CD4-positive, alpha-beta T cell treated with Interleukin-4 for 1 hour (primary cell): ENCODE measurements around the gene SLC27A6.
"Not testable (repeated sequence)": the region's sequence is repeated elsewhere in the genome, so short reads cannot be mapped to it uniquely, and the experiment has no call there.

Source experiments
- DNase-seq, 2 donors: peaks; one replicate each; pipeline ENCODE4 v3.0.0-alpha.2; 2020 to 2022

The SLC27A6 gene

DNA sequence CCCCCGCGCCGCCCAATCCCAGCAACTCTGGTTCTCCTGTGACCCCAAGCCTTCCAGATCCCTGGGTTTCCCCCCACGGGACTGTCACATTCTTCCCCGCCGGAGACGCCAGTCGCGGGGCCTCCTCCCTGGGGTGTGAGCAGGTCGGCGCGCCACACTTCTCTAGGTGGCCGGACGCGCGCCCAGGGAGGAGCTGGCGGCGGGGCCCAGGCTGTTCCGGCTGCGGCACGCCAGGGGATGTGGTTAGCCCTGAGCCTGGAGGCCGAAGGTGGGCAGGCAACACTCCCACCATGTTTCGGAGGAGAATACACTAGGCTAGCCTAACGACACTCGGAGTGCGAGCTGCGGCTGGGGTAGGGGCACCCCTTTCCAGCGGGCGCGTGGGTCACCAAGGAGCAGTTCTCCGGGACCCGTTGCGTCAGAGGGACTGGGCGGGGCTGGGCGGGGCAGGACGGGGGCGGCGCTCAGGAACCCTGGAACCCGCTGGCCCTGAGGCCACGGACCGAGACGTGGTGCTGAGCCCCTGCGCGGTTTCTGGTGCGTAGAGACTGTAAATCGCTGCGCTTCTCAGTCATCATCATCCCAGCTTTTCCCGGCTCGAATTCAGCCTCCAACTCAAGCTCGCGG is at the start of gene SLC27A6:
Gene SLC27A6 (plus strand): TSS at position 478 of the 627 bp plus-strand sequence. CDS start 650 bp downstream, outside the sequence.
- no peak for DNase-seq

- DNase-seq: no peak
Measured at GRCh38 chr5:128919542-128919941, 45.7 kb upstream of the SLC27A6 start.

DNA sequence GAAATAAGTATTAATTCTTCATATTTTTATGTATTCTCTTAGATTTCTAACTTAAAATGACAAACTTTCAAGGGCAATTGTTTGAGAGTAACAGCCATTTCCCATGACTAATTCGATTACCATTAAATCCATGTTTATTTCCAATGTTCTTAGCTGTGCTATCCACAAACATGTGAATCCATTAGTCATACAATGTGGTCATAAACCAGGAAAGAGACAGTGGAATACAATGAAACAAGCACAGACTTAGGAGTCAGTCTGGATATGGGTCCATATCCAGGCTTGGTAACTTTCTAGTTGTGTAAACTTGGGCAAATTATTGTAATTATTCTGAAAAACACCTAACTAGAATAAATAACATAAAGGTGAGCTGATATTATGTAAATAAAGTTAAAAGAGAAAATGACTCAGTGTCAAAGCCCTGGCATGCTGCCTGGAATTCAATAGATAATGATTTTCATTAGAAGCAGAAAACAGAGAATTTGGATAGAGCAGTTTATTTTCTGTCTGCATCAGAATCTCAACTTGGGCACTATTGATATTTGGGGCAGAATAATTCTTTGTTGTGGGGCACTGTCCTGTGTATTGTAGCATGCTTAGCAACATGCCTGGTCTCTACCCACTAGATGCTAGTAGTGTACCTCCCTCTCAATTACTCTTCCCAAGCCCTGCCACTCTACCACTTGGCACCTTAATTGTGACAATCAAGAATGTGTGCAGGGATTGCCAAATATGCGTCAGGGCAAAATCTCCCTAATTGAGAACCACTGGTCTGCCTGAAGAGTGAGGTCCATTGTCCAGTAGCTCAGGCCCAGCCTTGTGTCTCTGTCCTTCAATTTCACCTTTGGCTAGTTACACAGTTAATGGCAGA is 44.7 kb upstream of the SLC27A6 start:
- no peak for DNase-seq

DNA sequence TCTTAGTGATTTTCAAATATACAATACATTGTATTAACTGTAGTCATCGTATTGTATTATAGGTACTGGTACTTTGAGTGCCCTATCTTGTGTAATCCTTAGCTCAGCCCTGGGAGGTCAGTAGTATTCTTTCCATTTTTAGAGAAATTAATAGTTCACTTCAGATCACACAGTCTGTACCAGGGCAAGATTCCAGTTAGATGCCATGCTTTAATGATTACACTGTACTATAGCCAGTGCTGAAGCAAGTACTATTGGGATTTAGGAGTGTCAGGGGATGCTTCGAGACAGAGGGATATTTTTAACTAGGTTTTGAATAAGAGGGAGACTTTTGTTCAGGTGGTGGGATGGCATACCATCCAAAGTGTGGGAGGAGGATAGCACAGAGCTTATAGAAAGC is 41.0 kb upstream of the SLC27A6 start:
- no peak for DNase-seq

DNA sequence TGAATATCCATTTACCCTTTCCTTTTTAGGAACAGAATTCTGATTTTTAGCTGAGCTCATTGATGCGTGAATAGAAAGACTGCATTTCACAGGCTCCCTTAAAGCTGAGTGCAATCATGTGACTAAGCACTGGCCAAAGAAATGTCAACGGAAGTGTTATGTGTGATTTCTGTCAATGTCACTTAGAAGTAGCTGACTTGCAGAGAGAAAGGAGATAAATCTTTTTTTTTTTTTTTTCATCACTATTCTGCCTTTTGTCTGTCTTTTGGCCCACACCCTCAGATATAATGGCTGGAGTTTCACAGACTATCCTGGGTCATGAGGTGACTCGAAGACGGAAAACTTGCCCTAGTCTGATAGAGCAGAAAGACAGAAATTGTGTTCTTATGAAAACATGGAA is 39.3 kb upstream of the SLC27A6 start:
- no peak for DNase-seq

DNA sequence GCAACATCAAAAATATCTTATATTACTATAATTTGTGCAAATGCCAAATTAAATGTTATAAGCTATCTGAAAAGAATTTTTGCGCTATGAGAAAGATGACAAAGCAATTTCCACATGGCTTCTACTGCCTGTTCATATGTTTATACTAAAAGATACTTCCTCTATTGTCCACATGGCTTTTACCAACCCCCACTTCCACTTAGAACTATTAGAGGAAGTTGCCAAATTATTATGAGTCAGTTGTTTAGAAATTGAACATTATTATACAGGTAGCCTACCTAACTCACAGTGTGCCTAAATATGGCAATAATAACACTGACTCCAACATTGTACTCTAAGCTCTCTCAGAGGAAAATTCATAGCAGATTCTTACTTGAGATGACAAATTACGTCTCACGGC is 37.6 kb upstream of the SLC27A6 start:
- DNase-seq: peak in 1 of 2 donors; percentile 4

DNA sequence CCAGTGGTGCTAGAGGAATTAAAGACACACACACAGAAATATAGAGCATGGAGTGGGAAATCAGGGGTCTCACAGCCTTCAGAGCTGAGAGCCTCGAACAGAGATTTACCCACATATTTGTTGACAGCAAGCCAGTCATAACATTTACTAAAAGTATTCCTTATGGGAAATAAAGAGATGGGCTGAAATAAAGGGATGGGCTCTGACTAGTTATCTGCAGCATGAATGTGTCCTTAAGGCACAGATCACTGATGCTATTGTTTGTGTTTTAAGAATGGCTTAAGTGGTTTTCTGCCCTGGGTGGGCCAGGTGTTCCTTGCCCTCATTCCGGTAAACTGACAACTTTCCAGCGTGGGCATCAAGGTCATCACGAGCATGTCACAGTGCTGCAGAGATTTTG is 33.1 kb upstream of the SLC27A6 start:
- not testable (repeated sequence) for DNase-seq

DNA sequence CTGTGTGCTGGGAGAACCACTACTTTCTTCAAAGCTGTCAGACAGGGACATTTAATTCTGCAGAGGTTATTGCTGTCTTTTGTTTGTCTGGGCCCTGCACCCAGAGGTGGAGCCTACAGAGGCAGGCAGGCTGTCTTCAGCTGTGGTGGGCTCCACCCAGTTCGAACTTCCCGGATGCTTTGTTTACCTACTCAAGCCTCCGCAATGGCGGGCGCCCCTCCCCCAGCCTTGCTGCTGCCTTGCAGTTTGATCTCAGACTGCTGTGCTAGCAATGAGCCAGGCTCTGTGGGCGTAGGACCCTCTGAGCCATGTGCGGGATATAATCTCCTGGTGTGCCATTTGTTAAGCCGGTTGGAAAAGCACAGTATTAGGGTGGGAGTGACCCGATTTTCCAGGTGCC is 22.2 kb upstream of the SLC27A6 start:
- not testable (repeated sequence) for DNase-seq

- no peak for DNase-seq
Measured at GRCh38 chr5:128949847-128950546, 15.3 kb upstream of the SLC27A6 start.

DNA sequence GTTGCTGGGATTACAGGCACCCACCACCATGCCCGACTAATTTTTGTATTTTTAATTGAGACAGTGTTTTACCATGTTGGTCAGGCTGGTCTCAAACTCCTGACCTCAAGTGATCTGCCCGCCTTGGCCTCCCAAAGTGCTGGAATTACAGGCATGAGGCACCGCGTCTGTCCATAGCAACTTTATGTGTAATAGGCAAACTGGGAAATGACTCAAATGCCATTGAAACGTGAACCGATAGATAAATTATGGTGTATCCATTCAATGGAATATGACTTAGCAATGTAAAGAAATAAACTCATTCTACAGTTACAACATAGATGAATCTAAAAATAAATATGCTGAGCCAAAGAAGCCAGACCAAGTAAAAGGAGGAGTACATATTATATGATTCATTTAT is 14.0 kb upstream of the SLC27A6 start:
- DNase-seq: not testable (repeated sequence)

DNA sequence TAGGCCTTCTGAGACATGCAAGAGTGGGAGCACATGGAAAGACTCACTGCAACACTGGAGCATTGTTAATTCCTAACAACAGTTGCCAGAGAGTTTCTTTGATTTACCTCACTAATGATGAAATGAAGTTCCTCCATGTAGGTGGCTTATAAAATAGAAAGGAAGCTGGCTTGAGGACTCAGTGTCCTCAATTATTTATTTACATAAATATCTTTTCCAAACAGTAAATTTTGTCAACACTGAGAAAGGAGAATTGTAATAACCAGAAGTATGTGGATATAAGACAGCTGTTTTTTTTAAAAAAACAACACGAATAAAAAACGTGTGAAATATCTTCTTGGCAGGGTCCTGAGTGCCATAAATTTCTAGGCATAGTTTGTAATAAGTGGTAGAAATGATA is 9.1 kb upstream of the SLC27A6 start:
- DNase-seq: no peak

- no peak for DNase-seq
Measured at GRCh38 chr5:128962211-128962610, 3.1 kb upstream of the SLC27A6 start.

GRCh38 chr5:128965638-128966302 is 482 bp downstream of the SLC27A6 start:
- no peak for DNase-seq

DNA sequence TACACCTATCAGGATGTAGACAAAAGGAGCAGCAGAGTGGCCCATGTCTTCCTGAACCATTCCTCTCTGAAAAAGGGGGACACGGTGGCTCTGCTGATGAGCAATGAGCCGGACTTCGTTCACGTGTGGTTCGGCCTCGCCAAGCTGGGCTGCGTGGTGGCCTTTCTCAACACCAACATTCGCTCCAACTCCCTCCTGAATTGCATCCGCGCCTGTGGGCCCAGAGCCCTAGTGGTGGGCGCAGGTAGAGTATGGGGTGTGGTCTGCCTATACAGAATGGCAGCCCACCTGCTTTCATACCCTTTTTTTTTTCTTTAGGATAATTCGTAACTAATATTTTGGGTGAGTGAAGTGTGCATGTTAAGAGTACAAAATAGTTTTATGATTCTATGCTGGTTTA is 1.1 kb downstream of the SLC27A6 start:
- DNase-seq: no peak

- no peak for DNase-seq
Measured at GRCh38 chr5:128966846-128967245, 1.6 kb downstream of the SLC27A6 start.

DNA sequence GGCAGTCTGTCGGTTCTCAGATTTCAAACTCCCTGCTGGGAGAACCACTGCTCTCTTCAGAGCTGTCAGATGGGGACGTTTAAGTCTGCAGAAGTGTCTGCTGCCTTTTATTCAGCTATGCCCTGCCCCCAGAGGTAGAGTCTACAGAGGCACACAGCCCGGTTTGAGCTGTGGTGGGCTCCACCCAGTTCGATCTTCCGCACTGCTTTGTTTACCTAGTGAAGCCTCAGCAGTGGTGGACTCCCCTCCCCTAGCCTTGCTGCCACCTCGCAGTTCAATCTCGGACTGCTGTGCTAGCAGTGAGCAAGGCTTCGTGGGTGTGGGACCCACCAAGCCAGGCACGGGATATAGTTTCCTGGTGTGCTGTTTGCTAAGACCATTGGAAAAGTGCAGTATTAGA is 8.0 kb downstream of the SLC27A6 start:
- DNase-seq: no peak

- DNase-seq: no peak
Measured at GRCh38 chr5:128974567-128974966, 9.3 kb downstream of the SLC27A6 start.

DNA sequence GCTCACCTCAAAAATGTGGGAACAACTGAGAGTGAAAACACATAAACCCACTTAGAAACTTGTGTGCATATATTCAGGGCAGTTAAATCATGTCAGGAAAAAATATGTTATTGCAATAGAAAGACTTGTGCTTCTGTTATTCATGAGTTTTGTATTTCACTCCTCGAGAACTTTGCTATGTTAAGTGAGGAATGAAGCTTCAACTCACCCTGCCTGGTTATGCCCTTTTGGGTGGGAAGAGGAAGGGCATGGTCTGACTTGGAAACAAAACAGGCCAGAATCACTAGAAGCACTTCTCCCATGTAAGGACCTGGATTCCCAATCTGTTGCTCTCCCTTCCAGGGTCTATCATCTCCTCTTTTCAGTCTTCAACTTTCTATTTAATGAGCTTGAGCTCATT is 14.5 kb downstream of the SLC27A6 start:
- no peak for DNase-seq

DNA sequence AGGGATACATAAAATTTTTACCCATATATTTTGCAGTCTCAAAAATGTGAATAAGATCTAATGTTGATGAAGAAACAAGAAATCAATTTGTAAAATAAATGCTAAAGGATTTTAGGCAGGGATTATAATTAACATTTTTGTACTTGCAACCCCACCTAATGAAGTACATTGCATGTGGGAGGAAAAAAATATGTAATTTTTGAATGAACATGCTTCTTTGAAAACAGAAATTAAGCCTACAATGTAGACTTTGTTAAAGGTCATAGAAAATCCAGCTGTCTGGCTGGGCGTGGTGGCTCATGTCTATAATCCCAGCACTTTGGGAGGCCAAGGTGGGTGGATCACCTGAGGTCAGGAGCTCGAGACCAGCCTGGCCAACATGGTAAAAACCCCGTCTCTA is 15.6 kb downstream of the SLC27A6 start:
- DNase-seq: no peak

DNA sequence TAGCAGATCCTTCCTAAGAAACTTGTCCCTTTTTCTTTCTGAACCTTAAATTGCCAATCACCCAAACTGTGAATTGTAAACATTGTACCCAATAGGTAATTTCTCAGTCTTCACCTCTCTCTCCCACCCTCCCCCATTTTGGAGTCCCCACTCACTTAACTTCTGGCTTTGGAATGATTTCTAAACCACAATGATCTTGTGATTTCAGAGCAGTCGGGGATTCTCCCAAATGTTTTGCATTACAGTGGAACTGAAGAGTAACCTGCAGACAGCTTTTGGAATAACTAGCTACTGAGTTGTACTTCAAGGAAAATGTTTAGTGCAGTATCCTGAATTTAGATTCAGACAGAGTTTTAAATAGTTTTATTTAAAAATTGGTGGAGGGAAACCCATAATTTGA is 19.2 kb downstream of the SLC27A6 start:
- DNase-seq: no peak

- no peak for DNase-seq
Measured at GRCh38 chr5:128988476-128988875, 23.2 kb downstream of the SLC27A6 start.

GRCh38 chr5:129001841-129002526 is 36.7 kb downstream of the SLC27A6 start:
- DNase-seq: no peak

DNA sequence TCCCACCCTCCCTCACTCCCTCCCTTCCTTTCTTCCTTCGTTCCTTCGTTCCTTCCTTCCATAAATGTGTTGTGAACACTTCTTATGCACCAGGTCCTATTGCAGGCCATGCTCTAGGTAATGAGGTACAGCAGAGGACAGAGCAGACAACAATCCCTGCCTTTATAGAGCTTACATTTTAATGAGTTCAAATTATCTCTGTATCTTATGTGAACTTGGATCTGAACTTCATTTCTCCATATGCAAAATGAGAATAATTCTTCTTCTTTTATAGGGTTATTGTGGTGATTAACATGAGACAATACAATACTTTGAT is 37.2 kb downstream of the SLC27A6 start:
- no peak for DNase-seq
